AG04449 (cell line): Measurements from ENCODE around the gene GRIP2.

ENCODE experiments used
- CTCF ChIA-PET: fragments of 350-600 bp; formaldehyde crosslinking; extraction: SDS; loops from one replicate; lab custom pipeline; 2021; ENCODE audit warnings: antibody characterized with exemption; lab: Yijun Ruan, JAX
- POLR2A ChIA-PET: fragments of 400-600, 350-600 bp; formaldehyde crosslinking; extraction: SDS; loops from one replicate; lab custom pipeline; 2020; ENCODE audit warnings: antibody characterized with exemption, inconsistent platforms; lab: Yijun Ruan, JAX
- DNase-seq: peaks from one replicate; pipeline ENCODE4 v3.0.0-alpha.2; 2010; ENCODE audit warnings: low read depth, low spot score
- H3K4me3 ChIP-seq: 2 replicates; pipeline ENCODE4 v1.5.1; 2011; ENCODE audit warnings: low read depth, mild to moderate bottlenecking, control low read depth, low read length
- CTCF ChIP-seq: IDR thresholded peaks from one replicate; pipeline ENCODE4 v1.5.1; 2011; ENCODE audit warnings: mild to moderate bottlenecking, moderate library complexity, low read length, control low read depth, inconsistent platforms; ENCODE audit not compliant: insufficient read depth; ENCODE audit errors: missing control alignments

GRIP2 gene

GRCh38 chr3:14464141-14464465 is 76.0 kb downstream of the GRIP2 start:
- ChIA-PET POLR2A (no interaction called here), CTCF (interaction anchor here (14.7 kb wide), 2 partner anchors 203 to 262 kb away, joined by 188 to 303 read pairs; no protein-coding TSS in a partner anchor)
- TF ChIP-seq CTCF = no peak
- DNase-seq = no peak
- H3K4me3 ChIP-seq = no peak overlapping the region

DNA sequence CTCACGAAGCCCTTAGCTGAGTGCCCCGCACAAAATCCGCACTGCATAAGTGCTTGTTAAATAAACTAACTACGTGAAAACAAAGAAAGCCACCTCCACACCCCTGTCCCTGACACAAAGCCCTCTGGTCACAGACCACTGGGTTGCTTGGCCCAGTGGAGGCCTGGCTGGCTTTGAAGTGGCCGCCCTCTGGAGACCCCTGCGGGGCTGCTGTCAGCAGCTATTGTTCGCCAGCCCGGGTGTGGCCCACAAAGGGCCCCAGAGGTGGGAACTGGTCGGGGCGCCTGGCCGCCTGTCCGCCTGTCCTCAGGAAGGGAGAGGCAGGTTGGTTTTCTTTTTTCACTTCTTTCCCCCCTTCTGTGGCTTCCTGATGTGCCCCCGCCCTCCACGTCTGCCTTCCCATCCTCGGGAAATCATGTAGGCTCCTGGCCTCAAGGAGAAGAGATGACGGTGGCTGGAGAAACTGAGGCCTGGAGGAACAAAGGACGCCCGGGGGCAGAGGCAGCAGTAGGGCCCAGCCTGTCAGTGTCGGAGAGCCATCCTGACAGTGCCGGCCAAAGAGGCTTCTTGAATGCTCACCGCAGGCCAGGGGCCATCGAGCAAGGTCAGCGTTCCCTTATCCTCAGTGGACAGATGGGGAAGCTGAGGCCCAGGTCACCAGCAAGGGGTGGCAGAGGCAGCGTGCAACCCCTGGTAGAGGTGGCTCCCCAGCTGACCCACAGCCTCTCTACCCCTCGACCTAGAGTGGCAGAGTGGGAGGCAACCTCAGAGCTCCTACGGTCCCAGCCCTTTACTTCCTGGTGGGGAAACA is 76.6 kb downstream of the GRIP2 start:
- DNase-seq = no peak
- POLR2A ChIA-PET = no interaction called here
- CTCF ChIA-PET = interaction anchor here (1.0 to 14.7 kb wide), 8 partner anchors 9 to 293 kb away, joined by 3 to 303 read pairs (median 6); no protein-coding TSS in a partner anchor
- TF ChIP-seq CTCF = no peak
- no peak overlapping the region for H3K4me3 ChIP-seq

- ChIA-PET CTCF (interaction anchor here (0.7 to 14.7 kb wide), 21 partner anchors 10 to 566 kb away, joined by 3 to 303 read pairs (median 4); partner anchors contain the start of genes LSM3 and XPC), POLR2A (interaction anchor here (1.7 kb wide), 1 partner anchor 10 kb away, joined by 3 read pairs; no protein-coding TSS in a partner anchor)
- H3K4me3 ChIP-seq = no peak overlapping the region
- DNase-seq = no peak
- no peak for TF ChIP-seq CTCF
Observed at GRCh38 chr3:14462738-14463137, 77.4 kb downstream of the GRIP2 start.

- ChIA-PET POLR2A (interaction anchor here (1.7 kb wide), 1 partner anchor 9 kb away, joined by 3 read pairs; no protein-coding TSS in a partner anchor), CTCF (interaction anchor here (0.7 to 14.7 kb wide), 29 partner anchors 9 to 565 kb away, joined by 3 to 303 read pairs (median 4); no protein-coding TSS in a partner anchor)
- no peak for DNase-seq
- no peak overlapping the region for H3K4me3 ChIP-seq
- TF ChIP-seq CTCF = peak; percentile 91
Observed at GRCh38 chr3:14461748-14462324, 78.3 kb downstream of the GRIP2 start.

- ChIA-PET CTCF (interaction anchor here (0.5 to 14.7 kb wide), 24 partner anchors 9 to 564 kb away, joined by 3 to 303 read pairs (median 4); no protein-coding TSS in a partner anchor), POLR2A (interaction anchor here (1.0 to 1.7 kb wide), 2 partner anchors 8 to 250 kb away, joined by 3 to 4 read pairs; no protein-coding TSS in a partner anchor)
- no peak for TF ChIP-seq CTCF
- no peak for DNase-seq
- no peak overlapping the region for H3K4me3 ChIP-seq
Observed at GRCh38 chr3:14461006-14461747, 79.0 kb downstream of the GRIP2 start.
